Left ventricle myocardium superior (tissue), 1 donor: ENCODE results near the gene KIF6. TPM values are rescaled to one million over a fixed set of nuclear protein-coding genes. Genes with fewer than 3 reads are reported as not detected.

Source experiments
- ATAC-seq: fragments of 200-7000 bp; cut with Tn5 transposase; one replicate; pipeline ENCODE4 v1.9.1; 2020; ENCODE audit warnings: mild to moderate bottlenecking, moderate library complexity
- DNase-seq: peaks from one replicate; pipeline ENCODE4 v3.0.0-alpha.2; 2020
- intact Hi-C: fragments of 100-400 bp; cut with micrococcal nuclease; formaldehyde crosslinking; loops from one replicate; pipeline ENCODE4 v1.11.0; 2022
- total RNA-seq: library from RNA; stranded (reverse); fragmentation: NEBNext Ultra II Directional; extraction: Animal tissue kit (Norgen Biotek cat#: 25700); gene quantifications from one replicate; pipeline ENCODE4 v1.2.1, GENCODE V29; 2021
- donor health status: DM: no; HTN: yes; CAD: no; lungs with severe emphysema.

Gene KIF6
- total RNA-seq, 1 donor from 2014 or later: 0.12 TPM

GRCh38 chr6:39669207-39669972 is 55.8 kb downstream of the KIF6 start:
- DNase-seq (no peak), ATAC-seq (no peak)

GRCh38 chr6:39666706-39667489 is 58.3 kb downstream of the KIF6 start:
- DNase-seq: no peak
- intact Hi-C loops: no loop called here
- no peak for ATAC-seq

More at GRCh38 chr6:39669207-39669972, 55.8 kb downstream of the KIF6 start:
- intact Hi-C loops: no loop called here

- intact Hi-C loops: no loop called here
- DNase-seq: no peak
- no peak for ATAC-seq
These were observed 59.3 kb downstream of the KIF6 start for GRCh38 chr6:39665861-39666260.

GRCh38 chr6:39664173-39664572 is 61.0 kb downstream of the KIF6 start:
- DNase-seq: no peak
- no peak for ATAC-seq
- intact Hi-C loops: no loop called here

- DNase-seq: no peak
- ATAC-seq: no peak
- intact Hi-C loops: no loop called here
These were observed 67.7 kb downstream of the KIF6 start for GRCh38 chr6:39657355-39658135.

- no peak for ATAC-seq
- intact Hi-C loops: no loop called here
- no peak for DNase-seq
These were observed 71.1 kb downstream of the KIF6 start for GRCh38 chr6:39654121-39654520.

- no peak for DNase-seq
- ATAC-seq: no peak
- intact Hi-C loops: no loop called here
These were observed 71.6 kb downstream of the KIF6 start for GRCh38 chr6:39653612-39654011.

- DNase-seq: no peak
- ATAC-seq: no peak
- intact Hi-C loops: no loop called here
These were observed 75.2 kb downstream of the KIF6 start for GRCh38 chr6:39649996-39650395.

GRCh38 chr6:39646751-39647420 is 78.3 kb downstream of the KIF6 start:
- DNase-seq: no peak
- no peak for ATAC-seq
- intact Hi-C loops: no loop called here

- no peak for ATAC-seq
These were observed 82.9 kb downstream of the KIF6 start for GRCh38 chr6:39642270-39642669.

GRCh38 chr6:39638126-39638822 is 86.9 kb downstream of the KIF6 start:
- ATAC-seq: no peak
- no peak for DNase-seq
- intact Hi-C loops: no loop called here

More at GRCh38 chr6:39642270-39642669, 82.9 kb downstream of the KIF6 start:
- no peak for DNase-seq
- intact Hi-C loops: no loop called here

GRCh38 chr6:39634646-39635341 is 90.4 kb downstream of the KIF6 start:
- ATAC-seq: no peak
- DNase-seq: no peak
- intact Hi-C loops: no loop called here

- intact Hi-C loops: no loop called here
- DNase-seq (no peak), ATAC-seq (no peak)
These were observed 100.0 kb downstream of the KIF6 start for GRCh38 chr6:39625209-39625608.

GRCh38 chr6:39623750-39624149 is 101.5 kb downstream of the KIF6 start:
- DNase-seq (no peak), ATAC-seq (no peak)
- intact Hi-C loops: no loop called here

GRCh38 chr6:39617520-39617919 is 107.7 kb downstream of the KIF6 start:
- DNase-seq (no peak), ATAC-seq (no peak)
- intact Hi-C loops: no loop called here

GRCh38 chr6:39617026-39617425 is 108.2 kb downstream of the KIF6 start:
- intact Hi-C loops: no loop called here
- no peak for DNase-seq
- no peak for ATAC-seq

- intact Hi-C loops: no loop called here
- DNase-seq (no peak), ATAC-seq (no peak)
These were observed 109.6 kb downstream of the KIF6 start for GRCh38 chr6:39615622-39616021.

- intact Hi-C loops: no loop called here
- ATAC-seq: no peak
- no peak for DNase-seq
These were observed 110.7 kb downstream of the KIF6 start for GRCh38 chr6:39614393-39614950.
